H1 (cell line): Measurements from ENCODE around the gene CLEC16A. TPM values are rescaled to one million over a fixed set of nuclear protein-coding genes. Genes with fewer than 3 reads are reported as not detected.

ENCODE experiments used
- CTCF ChIA-PET: fragments of 300-600 bp; sonication (Branson Sonifier 250); formaldehyde crosslinking; loops from one replicate; lab custom pipeline; 2021; ENCODE audit not compliant: partially characterized antibody; lab: Charles Lee
- POLR2A ChIA-PET: fragments of 300-600 bp; sonication (Branson Sonifier 250); formaldehyde crosslinking; loops from one replicate; lab custom pipeline; 2021; ENCODE audit warnings: inconsistent platforms; ENCODE audit not compliant: partially characterized antibody; lab: Charles Lee
- DNase-seq, 2 experiments: peaks; one replicate each; pipeline versions ENCODE4 v3.0.0 to v3.0.0-alpha.2; 2010 to 2022; ENCODE audit warnings: low spot score in 2 of 2, low read depth in 1 of 2, mixed read lengths in 1 of 2
- FAIRE-seq: peaks from 2 replicates; lab custom pipeline; 2011; peaks lifted over from hg19 to GRCh38; lab: Jason Lieb, UNC
- H2AFZ ChIP-seq: 2 replicates; pipeline ENCODE4 v1.8.1; 2012; ENCODE audit warnings: low read length, inconsistent platforms
- H2AK5ac ChIP-seq: 2 replicates; pipeline ENCODE4 v1.6.1; 2013; ENCODE audit warnings: low read depth, low read length
- H2BK120ac ChIP-seq: replicated peaks from 2 replicates; pipeline ENCODE3; 2013; ENCODE audit warnings: low read depth, low read length, inconsistent platforms
- H2BK12ac ChIP-seq: 2 replicates; pipeline ENCODE4 v1.6.1; 2013; ENCODE audit warnings: low read depth, low read length
- H2BK15ac ChIP-seq: 2 replicates; pipeline ENCODE4 v1.6.1; 2013; ENCODE audit warnings: low read length
- H2BK20ac ChIP-seq: 2 replicates; pipeline ENCODE4 v1.6.1; 2013; ENCODE audit warnings: low read length
- H2BK5ac ChIP-seq: 2 replicates; pipeline ENCODE4 v1.6.1; 2013; ENCODE audit warnings: low read depth, low read length
- H3K14ac ChIP-seq: 2 replicates; pipeline ENCODE4 v1.6.1; 2013; ENCODE audit warnings: inconsistent platforms; ENCODE audit not compliant: insufficient read length
- H3K18ac ChIP-seq: 2 replicates; pipeline ENCODE4 v1.6.1; 2013; ENCODE audit warnings: low read length; ENCODE audit errors: extremely low read depth
- H3K23ac ChIP-seq: 2 replicates; pipeline ENCODE4 v1.6.1; 2013; ENCODE audit warnings: inconsistent platforms; ENCODE audit not compliant: insufficient read length
- H3K23me2 ChIP-seq: 2 replicates; pipeline ENCODE4 v1.6.1; 2013; ENCODE audit warnings: low read depth, low read length
- H3K27ac ChIP-seq: 2 replicates; pipeline ENCODE4 v1.6.1; 2011; ENCODE audit warnings: low read depth, low read length, inconsistent platforms
- H3K27me3 ChIP-seq, 4 experiments: replicated peaks in 1 of 4; 1 replicate in 1 of 4; 2 replicates in 3 of 4; pipeline versions ENCODE4 v1.6.1 to v1.8.1; 2011 to 2013; ENCODE audit warnings: low read length in 3 of 4, mild to moderate bottlenecking in 3 of 4, inconsistent platforms in 2 of 4, mixed read lengths in 2 of 4, moderate library complexity in 1 of 4; ENCODE audit not compliant: control insufficient read depth in 3 of 4, insufficient read depth in 3 of 4; ENCODE audit errors: extremely low read depth in 1 of 4
- H3K36me3 ChIP-seq, 4 experiments: 2 replicates each; pipeline versions ENCODE4 v1.6.1 to v1.8.1; 2011 to 2013; ENCODE audit warnings: mild to moderate bottlenecking in 4 of 4, low read length in 3 of 4, moderate library complexity in 2 of 4, control low read depth in 1 of 4, inconsistent platforms in 1 of 4; ENCODE audit not compliant: insufficient read depth in 4 of 4, control insufficient read depth in 2 of 4
- H3K4ac ChIP-seq: replicated peaks from 2 replicates; pipeline ENCODE3; 2013; ENCODE audit warnings: low read length, low read depth, mixed read lengths, inconsistent platforms; ENCODE audit not compliant: insufficient read length
- H3K4me1 ChIP-seq, 4 experiments: replicated peaks in 1 of 4; 1 replicate in 1 of 4; 2 replicates in 3 of 4; pipeline versions ENCODE4 v1.6.1 to v1.8.1; 2011 to 2013; ENCODE audit warnings: low read length in 3 of 4, inconsistent platforms in 2 of 4, mixed read lengths in 1 of 4; ENCODE audit not compliant: insufficient read depth in 4 of 4, control insufficient read depth in 3 of 4
- H3K4me2 ChIP-seq, 2 experiments: 2 replicates each; pipeline versions ENCODE4 v1.6.1 to v1.8.1; 2011 to 2013; ENCODE audit warnings: low read depth in 2 of 2, low read length in 2 of 2, control low read depth in 1 of 2, inconsistent platforms in 1 of 2, mild to moderate bottlenecking in 1 of 2; ENCODE audit not compliant: insufficient read depth in 1 of 2
- H3K4me3 ChIP-seq, 4 experiments: fragments of 200-600, 300-600 bp in 1 of 4; sonication (generic), shearing (Covaris generic), sonication (Bioruptor Twin) in 1 of 4; 2 replicates each; pipeline versions ENCODE4 v1.5.1 to v1.8.1; 2011 to 2016; ENCODE audit warnings: low read length in 4 of 4, low read depth in 3 of 4, control low read depth in 2 of 4, inconsistent platforms in 2 of 4, mild to moderate bottlenecking in 2 of 4, mixed read lengths in 1 of 4, moderate library complexity in 1 of 4; ENCODE audit not compliant: insufficient read depth in 2 of 4; ENCODE audit errors: extremely low read depth in 1 of 4
- H3K56ac ChIP-seq: replicated peaks from 2 replicates; pipeline ENCODE3; 2013; ENCODE audit warnings: low read depth, mild to moderate bottlenecking, mixed read lengths, low read length, inconsistent platforms; ENCODE audit not compliant: insufficient read length
- H3K79me1 ChIP-seq: 2 replicates; pipeline ENCODE4 v1.6.1; 2013; ENCODE audit warnings: low read depth, low read length, control low read depth
- H3K79me2 ChIP-seq, 2 experiments: 2 replicates each; pipeline versions ENCODE4 v1.6.1 to v1.8.1; 2012 to 2013; ENCODE audit warnings: low read length in 2 of 2, mild to moderate bottlenecking in 2 of 2, inconsistent platforms in 1 of 2; ENCODE audit not compliant: insufficient read depth in 2 of 2, control insufficient read depth in 1 of 2
- H3K9ac ChIP-seq, 4 experiments: replicated peaks in 1 of 4; 1 replicate in 1 of 4; 2 replicates in 3 of 4; pipeline versions ENCODE4 v1.6.1 to v1.8.1; 2011 to 2013; ENCODE audit warnings: low read depth in 3 of 4, low read length in 3 of 4, control low read depth in 2 of 4, mild to moderate bottlenecking in 2 of 4, moderate library complexity in 2 of 4, inconsistent platforms in 1 of 4; ENCODE audit errors: extremely low read depth in 1 of 4
- H3K9me3 ChIP-seq, 2 experiments: 2 replicates each; pipeline versions ENCODE4 v1.6.1 to v1.8.1; 2012 to 2013; ENCODE audit warnings: mild to moderate bottlenecking in 2 of 2, moderate library complexity in 2 of 2, control low read depth in 1 of 2, inconsistent platforms in 1 of 2, low read depth in 1 of 2, low read length in 1 of 2, mixed read lengths in 1 of 2; ENCODE audit not compliant: insufficient read depth in 2 of 2
- H4K20me1 ChIP-seq, 2 experiments: replicated peaks in 1 of 2; 2 replicates each; pipeline versions ENCODE3 to v1.8.1; 2011 to 2013; ENCODE audit warnings: inconsistent platforms in 2 of 2, low read length in 2 of 2, mild to moderate bottlenecking in 1 of 2; ENCODE audit not compliant: insufficient read depth in 2 of 2, control insufficient read depth in 1 of 2
- H4K5ac ChIP-seq: 2 replicates; pipeline ENCODE4 v1.6.1; 2013; ENCODE audit warnings: low read length, low read depth, mixed read lengths, inconsistent platforms; ENCODE audit not compliant: insufficient read length
- H4K8ac ChIP-seq: 2 replicates; pipeline ENCODE4 v1.8.0; 2013; ENCODE audit warnings: mild to moderate bottlenecking, moderate library complexity, low read length, inconsistent platforms; ENCODE audit not compliant: insufficient read depth; ENCODE audit errors: extremely low read depth
- H4K91ac ChIP-seq: replicated peaks from 2 replicates; pipeline ENCODE3; 2013; ENCODE audit warnings: low read length, mixed read lengths, inconsistent platforms; ENCODE audit not compliant: insufficient read length
- CREB1 ChIP-seq: IDR thresholded peaks from 2 replicates; pipeline ENCODE4 v1.6.1; 2012; ENCODE audit warnings: inconsistent platforms
- E2F6 ChIP-seq: IDR thresholded peaks from 2 replicates; pipeline ENCODE4 v1.6.1; 2012; ENCODE audit warnings: inconsistent platforms
- EP300 ChIP-seq, 2 experiments: IDR thresholded peaks; 1 replicate in 1 of 2; 2 replicates in 1 of 2; pipeline ENCODE4 v1.6.1; 2011 to 2012; ENCODE audit warnings: low read depth in 2 of 2, low read length in 2 of 2, mild to moderate bottlenecking in 2 of 2, borderline replicate concordance in 1 of 2, inconsistent platforms in 1 of 2, moderate library complexity in 1 of 2
- GTF2F1 ChIP-seq: IDR thresholded peaks from 2 replicates; pipeline ENCODE4 v1.6.1; 2012; ENCODE audit warnings: low read depth, low read length, improper control_type of control experiment, borderline replicate concordance
- HDAC6 ChIP-seq: IDR thresholded peaks from one replicate; pipeline ENCODE4 v1.7.1; 2012; ENCODE audit warnings: low read depth, mild to moderate bottlenecking, inconsistent platforms, low read length, moderate library complexity
- NRF1 ChIP-seq: IDR thresholded peaks from 2 replicates; pipeline ENCODE4 v1.6.1; 2011; ENCODE audit warnings: mild to moderate bottlenecking, low read depth, low read length, improper control_type of control experiment
- RFX5 ChIP-seq: IDR thresholded peaks from 2 replicates; pipeline ENCODE4 v1.6.1; 2011; ENCODE audit warnings: low read depth, low read length, improper control_type of control experiment, borderline replicate concordance
- SIX5 ChIP-seq: IDR thresholded peaks from 2 replicates; pipeline ENCODE4 v1.6.1; 2011; ENCODE audit warnings: mild to moderate bottlenecking, low read depth, low read length
- SRF ChIP-seq: IDR thresholded peaks from 2 replicates; pipeline ENCODE4 v1.6.1; 2011; ENCODE audit warnings: mild to moderate bottlenecking, low read depth, low read length, moderate library complexity
- TAF7 ChIP-seq: optimal IDR thresholded peaks from 2 replicates; pipeline ENCODE3; 2011; ENCODE audit warnings: low read depth, mild to moderate bottlenecking, inconsistent platforms, low read length, moderate library complexity, borderline replicate concordance
- TBP ChIP-seq: IDR thresholded peaks from 2 replicates; pipeline ENCODE4 v1.6.1; 2011; ENCODE audit warnings: low read depth, low read length, improper control_type of control experiment
- TEAD4 ChIP-seq: IDR thresholded peaks from 2 replicates; pipeline ENCODE4 v1.6.1; 2012; ENCODE audit warnings: low read depth, low read length, inconsistent platforms, mixed read lengths
- WGBS, 2 experiments: shearing (Covaris generic) in 1 of 2; methylation state at CpG; one replicate each; pipeline versions ENCODE4 v1.1.6 to v1.1.7; 2013 to 2015; ENCODE audit warnings: low lambda C conversion rate in 2 of 2, mixed read lengths in 2 of 2, inconsistent platforms in 1 of 2, low coverage in 1 of 2, missing lambda C conversion rate in 1 of 2; ENCODE audit not compliant: insufficient replicate concordance in 2 of 2, insufficient coverage in 1 of 2, insufficient read length in 1 of 2; ENCODE audit errors: extremely low coverage in 1 of 2, missing lambda C conversion rate in 1 of 2; 5-methylcytosine and 5-hydroxymethylcytosine counted together
- polyA plus RNA-seq, 7 experiments: library from polyadenylated mRNA; depleted of rRNA in 3 of 7; stranded (reverse) in 5 of 7; unstranded in 2 of 7; fragments of >200 nt in 5 of 7; fragments of 200-250 nt in 2 of 7; gene quantifications; 1 replicate in 5 of 7; 2 replicates in 1 of 7; 4 replicates in 1 of 7; pipeline versions ENCODE4 v1.2.1 to v1.2.3, GENCODE V29; 2011 to 2013; ENCODE audit warnings: missing spikeins in 2 of 7, mixed read lengths in 2 of 7
- total RNA-seq: library from RNA; stranded (reverse); fragmentation: NEBNext Ultra II Directional; extraction: Animal tissue kit (Norgen Biotek cat#: 25700); gene quantifications from 2 replicates; pipeline ENCODE4 v1.2.1, GENCODE V29; 2021
- TF ChIP-seq, protein P1 (sequence below): IDR thresholded peaks from 2 replicates; pipeline ENCODE4 v1.6.1; 2011; ENCODE audit warnings: low read depth, mild to moderate bottlenecking, low read length; ENCODE audit not compliant: insufficient read depth

The CLEC16A gene
- total and polyA plus RNA-seq, 2 of the 8 experiments (the other 6 are each of a cell fraction or from before 2014, with no cell fraction given) = 7.6 to 19.3 TPM

DNA sequence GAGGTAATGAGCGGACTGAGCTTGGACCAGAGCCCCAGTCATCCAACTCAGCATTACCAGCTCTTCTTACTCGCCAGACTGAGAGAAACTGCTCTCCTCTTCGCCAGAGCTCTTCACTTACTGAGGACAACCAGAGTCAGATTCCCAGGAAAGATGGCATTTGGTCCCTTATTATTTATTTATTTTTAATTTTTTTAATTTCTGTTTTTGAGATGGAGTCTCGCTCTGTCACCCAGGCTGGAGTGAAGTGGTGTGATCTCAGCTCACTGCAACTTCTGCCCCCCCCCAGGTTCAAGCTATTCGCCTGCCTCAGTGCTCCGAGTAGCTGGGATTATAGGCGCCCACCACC is 25.4 kb upstream of the CLEC16A start:
- FAIRE-seq (no peak), DNase-seq (no peak)
- H2BK15ac ChIP-seq = no peak overlapping the region
- H3K4ac ChIP-seq = no peak overlapping the region
- H3K79me1 ChIP-seq = no peaks in the 10 kb centered on the region
- H2AK5ac ChIP-seq = no peak overlapping the region
- H3K36me3 ChIP-seq = no peaks in the 10 kb centered on the region
- H3K14ac ChIP-seq = no peak overlapping the region
- no peak overlapping the region for H2BK120ac ChIP-seq
- H3K23me2 ChIP-seq = no peaks in the 10 kb centered on the region
- 55% methylated on average over 7 of the region's 7 CpGs; no CpG with 5 or more reads in 1 of the 2 experiments for WGBS, 2 experiments
- no peak overlapping the region for H2BK12ac ChIP-seq
- no peaks in the 10 kb centered on the region for H3K9me3 ChIP-seq
- H3K27me3 ChIP-seq = peaks cover 0 to 3% (median 0%) of the 10 kb centered on the region in 4 experiments; a peak in 1 of 7 replicates
- no peak overlapping the region for H4K8ac ChIP-seq
- no peak overlapping the region for H2BK5ac ChIP-seq
- ChIA-PET CTCF (interaction anchor here (0.6 to 8.1 kb wide), 39 partner anchors 9 to 720 kb away, joined by 3 to 82 read pairs (median 4); partner anchors contain the start of genes CIITA and EMP2), POLR2A (interaction anchor here (0.8 to 1.3 kb wide), 3 partner anchors 8 to 175 kb away, joined by 3 to 4 read pairs (median 3); no protein-coding TSS in a partner anchor)
- H2AFZ ChIP-seq = no peak overlapping the region
- H3K4me3 ChIP-seq = 0 out of 8 replicates have a peak overlapping the region, but pooled peaks of 1 of the 4 experiments have one; percentile 0
- H3K9ac ChIP-seq = no peak overlapping the region
- H3K18ac ChIP-seq = no peak overlapping the region
- no peak overlapping the region for H3K4me2 ChIP-seq
- peaks cover 0 to 3% of the 10 kb centered on the region in 2 experiments for H4K20me1 ChIP-seq
- H2BK20ac ChIP-seq = no peak overlapping the region
- H4K91ac ChIP-seq = no peak overlapping the region
- H3K4me1 ChIP-seq = peaks cover 0 to 8% (median 0%) of the 10 kb centered on the region in 4 experiments; a peak in 2 of 7 replicates
- H3K27ac ChIP-seq = no peak overlapping the region
- no peak overlapping the region for H4K5ac ChIP-seq
- H3K23ac ChIP-seq = no peak overlapping the region
- no peak overlapping the region for H3K56ac ChIP-seq
- no peaks in the 10 kb centered on the region for H3K79me2 ChIP-seq
- TF ChIP-seq RFX5 (no peak), TEAD4 (no peak), HDAC6 (no peak), NRF1 (no peak), GTF2F1 (no peak), SRF (no peak), EP300 (IDR thresholded peaks at IDR 0.05; ENCODE audit: borderline replicate concordance in 1 of 2, low read depth in 2 of 2, low read length in 2 of 2) (no peak), CREB1 (no peak), E2F6 (no peak), SIX5 (no peak), TAF7 (no peak), TBP (no peak)
- TF ChIP-seq, protein P1, sequence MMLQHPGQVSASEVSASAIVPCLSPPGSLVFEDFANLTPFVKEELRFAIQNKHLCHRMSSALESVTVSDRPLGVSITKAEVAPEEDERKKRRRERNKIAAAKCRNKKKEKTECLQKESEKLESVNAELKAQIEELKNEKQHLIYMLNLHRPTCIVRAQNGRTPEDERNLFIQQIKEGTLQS = no peak
